ENCODE data around the gene CTNNA2.

GRCh38 chr2:80187156-80187555, 674.3 kb downstream of the CTNNA2 start:
- TF ChIP-seq POLR2AphosphoS5 (IDR thresholded peaks at IDR 0.05; ENCODE audit: insufficient read depth in 1 of 2, low read depth in 1 of 2) (no peak), POLR2A (IDR thresholded peaks at IDR 0.05) (no peak)

All from vagina (tissue), 2 donors.